GM21825 (cell line): ENCODE results near the gene KRT35.

Experiments used
- ATAC-seq: cut with Tn5 transposase; IDR thresholded peaks from one replicate; pipeline ENCODE4 v1.9.1; 2021; ENCODE audit warnings: mild to moderate bottlenecking, moderate library complexity; ENCODE audit not compliant: unreplicated experiment

Gene KRT35

GRCh38 chr17:41428591-41429291 is 52.2 kb downstream of the KRT35 start:
- no peak for ATAC-seq
